SW480 (cell line): ENCODE measurements around the gene TSEN15.

Experiments used
- DNase-seq: peaks from one replicate; pipeline ENCODE4 v3.0.0-alpha.2; 2016; ENCODE audit warnings: low spot score

The TSEN15 gene

GRCh38 chr1:184101571-184101970 is 50.0 kb downstream of the TSEN15 start:
- no peak for DNase-seq

- DNase-seq = no peak
Observed at GRCh38 chr1:184110272-184111204, 59.0 kb downstream of the TSEN15 start.

- no peak for DNase-seq
Observed at GRCh38 chr1:184112176-184112948, 60.8 kb downstream of the TSEN15 start.

GRCh38 chr1:184113251-184113650 is 61.7 kb downstream of the TSEN15 start:
- DNase-seq = no peak

- no peak for DNase-seq
Observed at GRCh38 chr1:184114818-184115398, 63.4 kb downstream of the TSEN15 start.

GRCh38 chr1:184116287-184116686 is 64.8 kb downstream of the TSEN15 start:
- no peak for DNase-seq

GRCh38 chr1:184118046-184118445 is 66.5 kb downstream of the TSEN15 start:
- no peak for DNase-seq
